Activated naive CD8-positive, alpha-beta T cell treated with anti-CD3 and anti-CD28 coated beads for 36 hours (primary cell): ENCODE data around the gene FRYL. TPM values are rescaled to one million over a fixed set of nuclear protein-coding genes. Genes with fewer than 3 reads are reported as not detected.
"Not testable (repeated sequence)": the region's sequence is repeated elsewhere in the genome, so short reads cannot be mapped to it uniquely, and the experiment has no call there.

Experiments used
- DNase-seq: peaks from one replicate; pipeline ENCODE4 v3.0.0; 2021
- H3K27ac Mint-ChIP-seq: one replicate; pipeline ENCODE4 v1.8.0; 2022; ENCODE audit warnings: mild to moderate bottlenecking, moderate library complexity, mixed read lengths
- H3K27me3 Mint-ChIP-seq: one replicate; pipeline ENCODE4 v1.8.0; 2022; ENCODE audit warnings: mild to moderate bottlenecking, mixed read lengths
- H3K36me3 Mint-ChIP-seq: one replicate; pipeline ENCODE4 v1.8.0; 2021; ENCODE audit warnings: mild to moderate bottlenecking, mixed read lengths
- H3K4me1 Mint-ChIP-seq: one replicate; pipeline ENCODE4 v1.8.0; 2021; ENCODE audit warnings: mixed read lengths
- H3K4me3 Mint-ChIP-seq: one replicate; pipeline ENCODE4 v1.8.0; 2022; ENCODE audit warnings: mild to moderate bottlenecking, moderate library complexity, mixed read lengths
- H3K9me3 Mint-ChIP-seq: one replicate; pipeline ENCODE4 v1.8.0; 2022; ENCODE audit warnings: mixed read lengths
- total RNA-seq, 2 experiments: library from RNA; stranded (reverse); gene quantifications; one replicate each; pipeline ENCODE4 v1.2.3, GENCODE V29; 2021

The FRYL gene
- total RNA-seq, 2 experiments from 2014 or later, result 54.0 to 63.8 TPM

- Mint-ChIP-seq H3K27ac (no peak overlapping the region), H3K4me1 (no peaks in the 10 kb centered on the region), H3K27me3 (no peaks in the 10 kb centered on the region), H3K9me3 (peaks cover 4% of the 10 kb centered on the region), H3K36me3 (no peaks in the 10 kb centered on the region), H3K4me3 (no peak overlapping the region)
- no peak for DNase-seq
Measured at GRCh38 chr4:48454591-48454990, 325.5 kb downstream of the FRYL start.

DNA sequence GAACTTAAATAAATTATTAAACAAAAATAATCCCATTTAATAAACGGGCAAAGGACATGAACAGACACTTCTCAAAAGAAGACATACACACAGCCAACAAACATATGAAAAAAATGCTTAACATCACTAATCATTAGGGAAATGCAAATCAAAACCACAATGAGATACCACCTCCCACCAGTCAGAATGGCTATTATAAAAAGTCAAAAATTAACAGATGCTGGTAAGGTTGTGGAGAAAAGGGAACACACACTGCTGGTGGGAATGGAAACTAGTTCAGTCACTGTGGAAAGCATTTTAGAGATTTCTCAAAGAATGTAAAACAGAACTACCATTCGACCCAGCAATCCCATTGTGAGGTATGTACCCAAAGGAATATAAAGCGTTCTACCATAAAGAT lies 328.4 kb downstream of the FRYL start:
- H3K27me3 Mint-ChIP-seq, H3K4me3 Mint-ChIP-seq, H3K27ac Mint-ChIP-seq, DNase-seq, H3K9me3 Mint-ChIP-seq, H3K36me3 Mint-ChIP-seq, H3K4me1 Mint-ChIP-seq: not testable (repeated sequence)

DNA sequence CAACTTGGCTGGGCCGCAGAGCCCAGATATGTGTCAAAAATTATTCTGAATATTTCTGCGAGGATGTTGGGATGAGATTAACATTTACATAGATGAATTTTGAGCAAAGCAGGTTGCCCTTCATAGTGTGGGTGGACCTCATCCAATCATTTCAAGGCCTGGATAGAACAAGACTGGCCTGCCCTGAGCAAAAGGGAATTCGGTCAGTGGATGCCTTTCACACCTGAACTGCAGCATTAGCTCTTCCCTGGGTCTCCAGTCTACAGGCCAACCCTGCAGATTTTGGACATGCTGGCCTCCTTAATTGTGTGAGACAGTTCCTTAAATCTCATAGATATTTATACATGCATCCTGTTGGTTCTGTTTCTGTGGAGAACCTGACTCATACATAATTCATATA lies 329.3 kb downstream of the FRYL start:
- H3K9me3 Mint-ChIP-seq, result no peaks in the 10 kb centered on the region
- no peaks in the 10 kb centered on the region for H3K27me3 Mint-ChIP-seq

DNA sequence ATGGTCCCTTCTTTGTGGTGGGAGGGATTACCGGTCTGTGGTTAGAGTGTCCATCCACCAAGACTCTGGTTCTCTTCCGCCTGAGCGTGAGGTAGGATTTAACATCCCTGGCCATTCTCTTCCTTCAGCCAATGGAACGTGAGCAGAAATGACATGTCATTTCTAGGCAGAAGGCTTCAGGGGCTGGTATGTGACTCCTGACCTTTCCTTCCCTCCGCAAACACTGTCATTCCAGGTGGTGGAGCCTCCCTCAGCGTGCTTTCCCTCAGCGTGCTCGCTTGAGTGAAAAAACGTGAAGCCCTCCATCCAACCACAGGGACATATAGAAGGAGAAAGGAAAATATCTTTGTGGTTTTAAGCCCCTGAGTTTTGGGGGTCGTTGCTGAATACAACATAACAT lies 330.9 kb downstream of the FRYL start:
- H3K4me3 Mint-ChIP-seq, result no peak overlapping the region
- H3K27me3 Mint-ChIP-seq, result no peaks in the 10 kb centered on the region
- no peaks in the 10 kb centered on the region for H3K9me3 Mint-ChIP-seq
- no peak overlapping the region for H3K27ac Mint-ChIP-seq
- H3K4me1 Mint-ChIP-seq, result no peaks in the 10 kb centered on the region
- no peaks in the 10 kb centered on the region for H3K36me3 Mint-ChIP-seq
- no peak for DNase-seq

More for the DNA sequence above, 329.3 kb downstream of the FRYL start:
- H3K4me1 Mint-ChIP-seq, result no peaks in the 10 kb centered on the region
- no peaks in the 10 kb centered on the region for H3K36me3 Mint-ChIP-seq
- no peak overlapping the region for H3K27ac Mint-ChIP-seq
- no peak overlapping the region for H3K4me3 Mint-ChIP-seq
- DNase-seq, result no peak

Other genes with a start within 250 kb of the FRYL start
- gene OCIAD1, start 50.8 kb upstream of the FRYL start, total RNA-seq, result 100 to 1,000 TPM; 116 to 122 TPM
- gene OCIAD2, start 126.5 kb upstream of the FRYL start, total RNA-seq, result 10 to 100 TPM; 80.2 to 90.4 TPM
- gene CWH43, start 206.0 kb upstream of the FRYL start, total RNA-seq, result not detected